ENCODE measurements around the gene TAF1A.

TAF1A gene

DNA sequence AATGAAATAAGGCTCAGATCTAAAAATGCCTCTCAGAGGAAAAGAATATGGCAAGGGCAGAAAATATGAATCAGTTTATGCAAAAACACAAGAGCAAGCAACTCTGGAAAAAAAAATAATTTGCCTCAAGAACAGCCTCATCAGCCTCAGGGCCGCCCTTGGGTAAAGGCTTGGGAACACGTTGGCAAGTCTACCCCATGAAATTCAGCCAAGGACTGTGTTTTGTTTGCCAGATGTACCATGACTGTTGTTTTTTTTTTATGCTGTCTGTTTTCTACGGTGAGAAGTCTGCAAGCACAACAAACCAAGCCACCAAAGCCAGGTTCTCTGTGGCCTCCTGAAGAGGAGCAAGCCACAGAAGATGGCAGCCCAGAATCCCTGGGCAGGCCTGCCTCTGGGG is 59.8 kb downstream of the TAF1A start:
- no peak for DNase-seq

DNA sequence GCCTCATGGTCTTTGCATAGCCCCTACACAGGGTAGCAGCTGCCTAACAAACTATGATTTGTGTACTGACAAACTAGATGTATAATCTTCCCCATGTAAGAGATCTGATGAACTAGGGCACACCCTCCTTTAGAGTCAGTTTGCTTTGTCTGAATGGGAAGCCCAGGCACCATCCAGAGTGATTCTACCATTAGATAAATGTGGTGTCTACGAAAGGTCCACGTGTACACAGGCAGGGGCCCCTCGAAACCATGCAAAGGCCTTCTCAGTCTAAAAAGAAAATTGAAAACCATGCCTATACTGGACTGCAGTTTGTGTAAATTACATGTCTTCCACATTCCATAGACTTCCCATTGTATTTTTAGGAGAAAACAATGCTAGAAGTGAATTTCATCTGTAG is 60.6 kb downstream of the TAF1A start:
- no peak for DNase-seq

DNA sequence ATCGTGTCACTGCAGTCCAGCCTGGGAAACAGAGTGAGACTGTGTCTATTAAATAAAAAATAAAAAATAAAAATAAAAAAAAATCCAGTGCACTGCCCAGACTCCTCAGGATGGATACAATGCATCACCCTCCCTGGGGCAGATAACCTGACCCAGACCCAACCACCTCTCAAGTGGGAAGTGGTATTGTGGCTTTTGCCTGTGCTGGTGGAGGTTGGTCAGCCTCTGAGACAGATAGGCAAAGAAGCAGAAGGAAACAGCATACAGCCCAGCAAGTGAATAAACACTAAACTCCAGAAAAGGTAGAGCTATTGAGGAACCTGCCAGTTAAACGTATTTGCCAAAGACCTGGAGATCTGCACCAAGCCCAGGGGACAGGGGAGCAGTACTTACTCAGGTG is 63.8 kb downstream of the TAF1A start:
- DNase-seq: no peak

DNA sequence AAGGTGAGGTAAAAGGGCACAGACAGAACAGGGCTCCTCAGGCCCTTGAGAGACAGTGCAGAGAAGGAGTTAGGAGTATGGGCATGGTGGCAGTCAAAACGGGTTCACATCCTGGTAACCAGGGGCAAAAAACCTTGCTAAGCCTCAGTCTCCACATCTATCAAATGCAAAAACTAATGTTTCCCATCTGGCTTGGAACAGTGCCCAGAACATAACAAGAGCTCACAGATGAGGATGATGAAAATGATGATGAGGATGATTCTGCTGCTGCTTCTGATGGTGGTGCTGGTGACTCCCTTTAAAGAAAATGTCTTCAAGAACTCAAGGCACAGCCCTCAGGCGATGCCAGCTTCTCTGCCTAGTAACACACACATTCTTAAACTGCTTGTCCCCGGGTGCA is 65.9 kb downstream of the TAF1A start:
- DNase-seq: no peak

DNA sequence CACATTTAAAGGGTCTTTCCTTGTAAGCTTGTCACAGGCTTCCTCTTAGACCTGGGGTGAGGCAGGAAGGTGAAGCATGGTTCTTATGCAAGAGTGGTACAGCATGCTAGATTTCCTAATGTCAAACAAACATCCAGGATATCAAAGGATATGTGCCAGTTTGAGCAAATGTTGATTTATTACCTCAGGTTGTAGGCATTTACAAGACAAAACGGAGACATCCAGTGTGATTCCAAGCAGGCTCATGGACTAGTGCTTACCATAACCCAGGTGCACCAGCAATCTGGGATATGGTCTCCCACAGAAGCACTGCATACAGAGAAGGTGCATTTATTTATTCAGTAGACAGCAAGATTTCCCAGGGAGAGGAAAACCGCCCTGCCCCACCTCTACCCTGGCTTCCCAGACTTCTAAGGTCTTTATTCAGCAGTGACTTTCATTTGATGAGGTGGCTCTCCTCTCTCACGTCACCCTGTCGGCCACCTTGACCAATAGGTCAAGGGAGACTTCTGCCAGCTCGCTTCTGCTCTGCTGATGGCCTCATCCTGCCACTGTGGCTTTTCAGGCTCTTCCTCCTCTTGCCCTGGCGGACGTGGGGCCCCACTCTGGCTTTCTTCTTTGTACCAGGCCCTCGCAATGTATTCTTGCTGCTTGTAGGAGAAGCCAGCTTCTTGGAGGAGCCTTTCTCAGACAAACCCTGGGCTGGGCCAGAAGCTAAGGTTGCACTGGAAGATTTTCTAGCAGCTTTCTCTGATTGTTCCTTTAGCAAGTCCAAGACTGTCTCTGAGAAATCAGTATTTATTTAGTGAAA is 67.4 kb downstream of the TAF1A start:
- no peak for DNase-seq

DNA sequence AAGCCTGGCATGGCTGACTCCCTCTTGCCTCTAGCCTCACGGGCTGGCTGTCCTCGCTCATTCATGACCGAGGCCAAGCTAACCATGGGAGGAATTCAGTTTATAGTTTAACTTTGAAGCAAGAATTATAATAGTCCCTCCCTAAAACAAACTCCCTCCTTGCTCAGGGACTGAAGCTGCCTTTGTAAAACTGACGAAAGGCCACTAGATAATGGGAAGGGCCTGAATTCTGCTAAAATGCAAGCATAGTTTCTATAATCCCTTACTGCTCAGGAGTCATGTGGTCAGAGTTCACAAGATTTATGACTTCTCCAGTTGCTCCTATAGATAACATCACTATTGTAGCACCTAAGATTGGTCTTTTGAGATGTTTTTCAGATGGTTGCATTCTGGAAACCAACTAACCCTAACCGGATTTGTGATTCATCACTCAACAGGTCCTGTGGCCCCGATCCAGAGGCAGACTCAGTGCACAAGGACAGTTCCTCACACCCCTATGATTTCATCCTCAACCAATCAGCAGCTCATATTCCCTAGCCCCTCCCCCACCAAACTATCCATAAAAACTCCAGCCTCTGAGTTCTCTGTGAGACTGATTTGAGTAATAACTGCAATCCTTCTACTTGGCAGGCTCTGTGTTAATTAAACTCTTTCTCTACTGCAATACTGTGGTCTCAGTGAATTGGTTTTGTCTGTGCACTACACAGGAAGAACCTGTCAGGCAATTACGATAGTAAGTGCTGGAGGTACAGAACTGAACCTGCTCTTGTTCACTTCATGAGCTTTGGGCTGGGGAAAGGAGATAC is 68.2 kb downstream of the TAF1A start:
- no peak for DNase-seq

All from activated CD4-positive, alpha-beta T cell treated with anti-CD3 and anti-CD28 coated beads for 1 hour (primary cell).